Activated naive CD4-positive, alpha-beta T cell treated with anti-CD3 and anti-CD28 coated beads, Interleukin-2, amount 10 ng/mL, durations not matched to agents 7 days and 5 days (primary cell): Measurements from ENCODE around the gene UQCRH.

Source experiments
- CTCF ChIA-PET: fragments of 350-600 bp; sonication (Branson Sonifier 250); formaldehyde crosslinking; loops from one replicate; lab custom pipeline; 2021; ENCODE audit warnings: antibody characterized with exemption; lab: Charles Lee
- DNase-seq: peaks from one replicate; pipeline ENCODE4 v3.0.0-alpha.2; 2020
- H3K27ac Mint-ChIP-seq: one replicate; pipeline ENCODE4 v1.8.0; 2021; ENCODE audit warnings: mild to moderate bottlenecking, moderate library complexity, mixed read lengths
- H3K27me3 Mint-ChIP-seq: one replicate; pipeline ENCODE4 v1.8.0; 2021; ENCODE audit warnings: mild to moderate bottlenecking, mixed read lengths
- H3K36me3 Mint-ChIP-seq: one replicate; pipeline ENCODE4 v1.8.0; 2021; ENCODE audit warnings: mixed read lengths
- H3K4me1 Mint-ChIP-seq: one replicate; pipeline ENCODE4 v1.8.0; 2021; ENCODE audit warnings: mixed read lengths
- H3K4me3 Mint-ChIP-seq: one replicate; pipeline ENCODE4 v1.8.0; 2021; ENCODE audit warnings: mild to moderate bottlenecking, moderate library complexity, mixed read lengths
- H3K9me3 Mint-ChIP-seq: one replicate; pipeline ENCODE4 v1.8.0; 2021; ENCODE audit warnings: mixed read lengths

UQCRH gene

GRCh38 chr1:46284597-46285564, 18.6 kb upstream of the UQCRH start:
- no peaks in the 10 kb centered on the region for H3K27me3 Mint-ChIP-seq
- no peak overlapping the region for H3K27ac Mint-ChIP-seq
- peaks cover 28% of the 10 kb centered on the region for H3K4me1 Mint-ChIP-seq
- CTCF ChIA-PET, result interaction anchor here (1.0 to 1.9 kb wide), 6 partner anchors 9 to 63 kb away, joined by 3 to 11 read pairs (median 4); partner anchors contain the start of gene RAD54L
- H3K4me3 Mint-ChIP-seq, result no peak overlapping the region
- DNase-seq, result no peak
- H3K9me3 Mint-ChIP-seq, result no peaks in the 10 kb centered on the region
- H3K36me3 Mint-ChIP-seq, result peaks cover 43% of the 10 kb centered on the region

GRCh38 chr1:46285730-46286477, 17.6 kb upstream of the UQCRH start:
- peak; percentile 57 for DNase-seq
- no peak overlapping the region for H3K4me3 Mint-ChIP-seq
- no peaks in the 10 kb centered on the region for H3K27me3 Mint-ChIP-seq
- H3K9me3 Mint-ChIP-seq, result no peaks in the 10 kb centered on the region
- H3K4me1 Mint-ChIP-seq, result peaks cover 28% of the 10 kb centered on the region
- H3K36me3 Mint-ChIP-seq, result peaks cover 39% of the 10 kb centered on the region
- CTCF ChIA-PET, result interaction anchor here (0.6 to 2.4 kb wide), 9 partner anchors 10 to 62 kb away, joined by 3 to 11 read pairs (median 4); partner anchors contain the start of genes LRRC41, RAD54L and UQCRH
- peak overlapping the region; percentile 74 for H3K27ac Mint-ChIP-seq

- no peak for DNase-seq
- no peaks in the 10 kb centered on the region for H3K27me3 Mint-ChIP-seq
- peaks cover 19% of the 10 kb centered on the region for H3K36me3 Mint-ChIP-seq
- H3K4me1 Mint-ChIP-seq, result peaks cover 28% of the 10 kb centered on the region
- no peak overlapping the region for H3K27ac Mint-ChIP-seq
- CTCF ChIA-PET, result interaction anchor here (1.0 to 2.4 kb wide), 2 partner anchors 9 to 15 kb away, joined by 3 to 8 read pairs; no protein-coding TSS in a partner anchor
- H3K9me3 Mint-ChIP-seq, result no peaks in the 10 kb centered on the region
- no peak overlapping the region for H3K4me3 Mint-ChIP-seq
Measured at GRCh38 chr1:46288485-46289133, 14.9 kb upstream of the UQCRH start.

GRCh38 chr1:46289134-46289494, 14.4 kb upstream of the UQCRH start:
- Mint-ChIP-seq H3K27ac (no peak overlapping the region), H3K9me3 (no peaks in the 10 kb centered on the region), H3K27me3 (no peaks in the 10 kb centered on the region), H3K36me3 (peaks cover 16% of the 10 kb centered on the region), H3K4me1 (peaks cover 28% of the 10 kb centered on the region), H3K4me3 (no peak overlapping the region)
- no peak for DNase-seq
- CTCF ChIA-PET, result interaction anchor here (1.2 kb wide), 1 partner anchor 72 kb away, joined by 3 read pairs; no protein-coding TSS in a partner anchor

GRCh38 chr1:46289976-46290375, 13.5 kb upstream of the UQCRH start:
- H3K27me3 Mint-ChIP-seq, result no peaks in the 10 kb centered on the region
- peak overlapping the region; percentile 6 for H3K27ac Mint-ChIP-seq
- H3K9me3 Mint-ChIP-seq, result no peaks in the 10 kb centered on the region
- H3K36me3 Mint-ChIP-seq, result peaks cover 10% of the 10 kb centered on the region
- CTCF ChIA-PET, result interaction anchor here (1.2 kb wide), 1 partner anchor 73 kb away, joined by 3 read pairs; no protein-coding TSS in a partner anchor
- peaks cover 22% of the 10 kb centered on the region for H3K4me1 Mint-ChIP-seq
- no peak overlapping the region for H3K4me3 Mint-ChIP-seq
- DNase-seq, result no peak

GRCh38 chr1:46295306-46295705, 8.2 kb upstream of the UQCRH start:
- H3K27me3 Mint-ChIP-seq, result no peaks in the 10 kb centered on the region
- H3K27ac Mint-ChIP-seq, result no peak overlapping the region
- CTCF ChIA-PET, result interaction anchor here (0.6 kb wide), 2 partner anchors 21 to 52 kb away, joined by 3 to 4 read pairs; no protein-coding TSS in a partner anchor
- DNase-seq, result no peak
- H3K4me1 Mint-ChIP-seq, result peaks cover 2% of the 10 kb centered on the region
- H3K36me3 Mint-ChIP-seq, result peaks cover 32% of the 10 kb centered on the region
- H3K4me3 Mint-ChIP-seq, result no peak overlapping the region
- H3K9me3 Mint-ChIP-seq, result no peaks in the 10 kb centered on the region

- Mint-ChIP-seq H3K4me3 (no peak overlapping the region), H3K4me1 (peaks cover 16% of the 10 kb centered on the region), H3K27me3 (peaks cover 4% of the 10 kb centered on the region), H3K27ac (no peak overlapping the region), H3K36me3 (peaks cover 35% of the 10 kb centered on the region), H3K9me3 (no peaks in the 10 kb centered on the region)
- no peak for DNase-seq
- CTCF ChIA-PET, result interaction anchor here (0.9 kb wide), 1 partner anchor 49 kb away, joined by 3 read pairs; no protein-coding TSS in a partner anchor
Measured at GRCh38 chr1:46298387-46298786, 5.1 kb upstream of the UQCRH start.

- CTCF ChIA-PET, result interaction anchor here (1.7 kb wide), 1 partner anchor 15 kb away, joined by 3 read pairs; no protein-coding TSS in a partner anchor
- H3K4me1 Mint-ChIP-seq, result peaks cover 30% of the 10 kb centered on the region
- DNase-seq, result no peak
Measured at GRCh38 chr1:46300673-46301405, 2.7 kb upstream of the UQCRH start.

GRCh38 chr1:46301406-46301807, 2.1 kb upstream of the UQCRH start:
- peaks cover 31% of the 10 kb centered on the region for H3K36me3 Mint-ChIP-seq
- H3K4me1 Mint-ChIP-seq, result peaks cover 35% of the 10 kb centered on the region
- H3K9me3 Mint-ChIP-seq, result no peaks in the 10 kb centered on the region
- peak overlapping the region; percentile 98 for H3K27ac Mint-ChIP-seq
- peak overlapping the region; percentile 92 for H3K4me3 Mint-ChIP-seq
- DNase-seq, result no peak
- peaks cover 4% of the 10 kb centered on the region for H3K27me3 Mint-ChIP-seq
- CTCF ChIA-PET, result no interaction called here

More at GRCh38 chr1:46300673-46301405, 2.7 kb upstream of the UQCRH start:
- Mint-ChIP-seq H3K27ac (peak overlapping the region; percentile 12), H3K9me3 (no peaks in the 10 kb centered on the region), H3K4me3 (peak overlapping the region; percentile 92), H3K36me3 (peaks cover 33% of the 10 kb centered on the region), H3K27me3 (peaks cover 4% of the 10 kb centered on the region)

- Mint-ChIP-seq H3K9me3 (no peaks in the 10 kb centered on the region), H3K36me3 (peaks cover 25% of the 10 kb centered on the region), H3K4me3 (peak overlapping the region; percentile 92), H3K4me1 (peaks cover 39% of the 10 kb centered on the region), H3K27me3 (peaks cover 4% of the 10 kb centered on the region), H3K27ac (peak overlapping the region; percentile 98)
- peak; percentile 67 for DNase-seq
- CTCF ChIA-PET, result no interaction called here
Measured at GRCh38 chr1:46301808-46302640, 1.5 kb upstream of the UQCRH start.

- Mint-ChIP-seq H3K27ac (peak overlapping the region; percentile 98), H3K27me3 (peaks cover 4% of the 10 kb centered on the region), H3K4me3 (peak overlapping the region; percentile 92), H3K4me1 (peaks cover 45% of the 10 kb centered on the region), H3K36me3 (peaks cover 19% of the 10 kb centered on the region), H3K9me3 (no peaks in the 10 kb centered on the region)
- no peak for DNase-seq
- CTCF ChIA-PET, result interaction anchor here (1.0 to 2.1 kb wide), 2 partner anchors 45 to 53 kb away, joined by 5 to 8 read pairs; no protein-coding TSS in a partner anchor
Measured at GRCh38 chr1:46302641-46303037, 859 bp upstream of the UQCRH start.

- H3K36me3 Mint-ChIP-seq, result peaks cover 20% of the 10 kb centered on the region
- H3K27ac Mint-ChIP-seq, result peak overlapping the region; percentile 98
- H3K4me1 Mint-ChIP-seq, result peaks cover 55% of the 10 kb centered on the region
- no peaks in the 10 kb centered on the region for H3K9me3 Mint-ChIP-seq
- peaks cover 4% of the 10 kb centered on the region for H3K27me3 Mint-ChIP-seq
- no peak for DNase-seq
- CTCF ChIA-PET, result interaction anchor here (0.6 to 2.1 kb wide), 5 partner anchors 17 to 103 kb away, joined by 3 to 8 read pairs (median 3); no protein-coding TSS in a partner anchor
- peak overlapping the region; percentile 92 for H3K4me3 Mint-ChIP-seq
Measured at GRCh38 chr1:46303872-46304326, 401 bp downstream of the UQCRH start.
